GM18498 (cell line): ENCODE data around the gene UBAC1.
"Not testable (repeated sequence)": the region's sequence is repeated elsewhere in the genome, so short reads cannot be mapped to it uniquely, and the experiment has no call there.

Source experiments
- ATAC-seq: cut with Tn5 transposase; IDR thresholded peaks from one replicate; pipeline ENCODE4 v1.9.1; 2021; ENCODE audit warnings: mild to moderate bottlenecking, moderate library complexity; ENCODE audit not compliant: unreplicated experiment

Gene UBAC1

DNA sequence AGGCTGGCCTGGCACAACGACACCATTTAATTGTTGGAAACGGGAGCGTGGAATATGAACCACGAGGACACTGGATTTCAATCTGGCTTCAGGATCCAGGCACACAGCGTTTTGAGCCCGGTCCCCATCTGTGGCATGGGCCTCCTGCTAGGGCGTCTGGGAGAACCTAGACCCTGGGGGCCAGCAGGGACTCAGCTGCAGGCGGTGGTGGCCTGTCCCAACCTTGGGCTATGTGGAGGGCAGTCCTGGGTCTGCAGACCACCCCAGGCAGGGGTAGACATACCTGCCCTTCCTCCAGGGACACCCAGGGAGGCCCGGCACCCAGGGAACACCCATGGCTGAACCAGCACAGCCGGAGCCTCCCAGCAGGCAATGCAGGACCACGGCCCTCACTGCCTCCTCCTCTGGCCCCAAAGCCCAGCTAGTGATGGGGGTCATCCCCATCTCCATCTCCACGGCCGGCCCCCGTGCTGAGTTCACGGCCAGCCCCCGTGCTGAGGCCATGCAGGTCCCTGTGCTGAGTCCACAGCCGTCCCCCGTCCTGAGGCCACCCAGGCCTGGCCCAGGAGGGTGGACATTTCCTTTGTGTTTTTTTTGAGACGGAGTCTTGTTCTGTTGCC, 18.5 kb upstream of the UBAC1 start:
- ATAC-seq: no peak

GRCh38 chr9:135978642-135979546, 17.7 kb upstream of the UBAC1 start:
- ATAC-seq: no peak

DNA sequence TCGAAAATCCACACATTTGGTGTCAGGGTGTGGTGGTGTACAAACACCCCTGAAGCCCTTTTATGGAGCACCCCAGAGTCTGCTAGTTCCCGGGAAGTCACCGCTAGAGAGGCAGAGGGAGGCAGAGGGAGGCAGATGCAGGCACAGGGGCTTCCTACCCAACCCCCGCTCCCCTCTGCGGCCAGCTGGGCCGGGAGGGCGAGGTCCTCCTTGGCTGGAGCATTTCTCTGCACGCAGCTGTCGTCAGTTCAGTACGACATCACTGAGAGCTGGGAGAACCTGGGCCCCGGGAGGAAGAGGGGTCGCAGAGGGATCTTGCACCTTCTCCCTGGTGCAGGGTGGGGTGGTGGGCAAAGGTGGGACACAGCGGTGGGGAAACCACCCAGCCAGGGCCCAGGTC, 15.8 kb upstream of the UBAC1 start:
- ATAC-seq: no peak

- ATAC-seq: no peak
Observed at GRCh38 chr9:135976531-135976930, 15.4 kb upstream of the UBAC1 start.

GRCh38 chr9:135975834-135976233, 14.7 kb upstream of the UBAC1 start:
- ATAC-seq: no peak

GRCh38 chr9:135974220-135974573, 13.0 kb upstream of the UBAC1 start:
- ATAC-seq: no peak

DNA sequence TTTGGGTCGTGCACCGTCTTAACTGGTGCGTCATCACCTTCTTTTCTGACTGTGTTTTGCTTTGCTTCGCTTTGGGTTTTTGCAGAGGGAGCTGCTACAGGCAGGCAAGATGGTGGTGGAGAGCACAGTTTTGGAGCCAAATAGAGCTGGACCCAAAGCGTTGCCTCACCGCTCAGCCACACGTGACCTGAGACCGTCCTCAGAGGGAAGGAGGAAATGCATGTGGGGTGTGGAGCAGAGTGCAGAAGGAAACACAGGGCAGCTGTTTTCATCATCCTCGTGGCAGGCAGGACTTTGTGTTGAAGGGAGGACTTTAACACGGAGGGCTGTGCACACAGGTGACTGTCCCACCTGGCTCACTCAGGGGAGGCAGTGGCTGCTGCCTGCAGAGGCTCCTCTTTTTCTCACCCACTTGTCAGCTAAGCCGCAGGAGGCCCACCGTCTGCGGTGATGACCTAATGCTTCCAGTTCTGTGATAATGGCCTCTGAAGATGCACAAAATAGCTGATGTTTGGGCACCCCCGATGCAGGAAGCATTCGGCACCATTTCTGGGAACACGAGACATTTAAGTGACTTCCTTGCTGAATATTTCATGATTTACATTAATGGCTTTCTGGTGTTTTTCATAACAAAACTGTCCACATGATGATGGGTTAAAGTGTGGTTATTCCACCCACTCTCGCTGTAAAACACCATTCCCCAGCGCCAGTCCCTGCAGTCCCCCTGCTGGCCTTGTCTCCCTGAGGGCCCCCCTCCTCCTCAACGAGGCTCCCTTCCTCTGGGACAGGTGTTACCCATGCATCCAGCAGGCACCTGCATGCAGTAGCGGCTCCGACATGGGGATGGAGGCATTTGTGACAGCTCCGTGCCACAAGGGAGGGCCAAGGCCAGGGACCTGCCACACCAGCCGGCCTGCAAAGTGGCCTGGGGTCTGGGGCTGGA, 12.4 kb upstream of the UBAC1 start:
- no peak for ATAC-seq

DNA sequence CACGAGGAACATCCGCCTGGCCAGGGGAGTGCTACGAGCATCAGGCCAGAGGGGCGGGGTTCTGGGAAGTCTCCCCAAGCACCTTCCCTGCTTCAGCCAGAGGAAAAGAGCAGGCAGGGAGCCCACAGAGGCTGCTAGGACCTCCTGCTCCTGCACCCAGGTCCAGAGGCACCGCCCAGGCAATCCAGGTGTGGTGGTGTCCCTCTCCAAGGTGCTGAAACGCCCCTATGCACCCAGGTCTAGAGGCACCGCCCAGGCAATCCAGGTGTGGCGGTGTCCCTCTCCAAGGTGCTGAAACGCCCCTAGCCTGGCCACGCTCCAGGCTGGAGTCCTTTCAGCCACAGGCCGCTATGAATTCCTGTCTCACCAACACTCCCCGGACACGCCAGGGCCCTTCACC, 10.7 kb upstream of the UBAC1 start:
- ATAC-seq: no peak

DNA sequence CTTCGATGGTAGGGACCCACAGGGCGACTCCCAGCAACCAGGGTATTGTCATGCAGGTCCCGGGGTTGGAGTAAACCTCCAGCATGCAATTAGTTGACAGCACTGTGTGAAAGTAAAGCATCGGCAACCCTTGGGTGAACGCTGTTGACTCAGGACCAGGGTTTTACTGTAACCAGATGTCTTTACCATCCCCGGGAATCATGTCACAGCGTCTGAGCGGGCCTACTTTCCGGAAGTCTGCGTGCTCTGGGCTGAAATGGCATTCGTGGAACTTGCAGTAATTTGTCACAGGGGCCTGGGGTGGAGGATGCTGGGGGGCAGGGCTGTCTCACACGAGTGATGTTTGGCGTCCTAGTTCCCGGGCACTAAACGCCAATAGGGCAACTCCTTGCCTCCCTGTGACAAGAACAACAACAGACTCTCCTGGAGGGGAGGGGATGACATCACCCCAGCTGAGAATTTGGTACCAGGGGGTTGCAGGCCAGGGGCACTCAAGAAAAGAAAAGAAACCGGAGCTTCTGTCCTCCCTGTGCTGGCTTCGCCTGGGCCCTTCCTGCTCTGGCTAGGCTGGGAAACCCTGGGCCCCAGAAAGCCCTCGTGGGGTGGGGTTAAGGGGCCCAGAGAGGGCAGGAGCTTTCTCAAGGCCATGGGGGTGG, 10.1 kb upstream of the UBAC1 start:
- ATAC-seq: no peak

- no peak for ATAC-seq
Observed at GRCh38 chr9:135970128-135970815, 9.1 kb upstream of the UBAC1 start.

DNA sequence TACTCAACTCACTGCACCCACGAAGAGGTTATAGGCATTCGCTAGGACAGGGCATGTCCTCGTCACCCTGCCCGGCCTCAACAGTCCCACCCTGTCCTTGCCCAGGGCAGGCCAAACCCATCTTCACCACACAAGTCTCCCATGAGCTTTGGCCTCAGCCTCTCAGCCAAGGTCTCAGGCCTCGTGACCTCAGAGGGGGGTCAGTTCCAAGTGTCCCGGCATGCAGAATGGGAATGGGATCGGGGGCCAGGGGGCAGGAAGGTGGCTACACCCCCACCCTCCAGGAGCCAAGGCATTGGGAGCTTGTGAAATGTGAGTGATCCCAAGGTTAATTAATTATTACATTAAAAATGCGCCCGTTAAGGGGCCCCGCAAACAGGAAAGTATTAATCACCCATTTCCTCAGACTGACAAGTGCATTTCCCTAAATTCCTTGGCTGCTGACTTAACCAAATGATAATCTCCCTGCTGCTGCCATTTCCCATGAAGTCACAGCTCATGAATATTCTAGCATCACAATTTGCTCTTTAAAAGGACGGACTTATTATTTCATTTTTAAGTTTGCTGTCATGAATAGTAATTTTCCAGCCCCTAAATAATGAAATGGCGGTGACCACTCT, 8.0 kb upstream of the UBAC1 start:
- ATAC-seq: no peak

GRCh38 chr9:135968601-135969000, 7.4 kb upstream of the UBAC1 start:
- ATAC-seq: no peak

DNA sequence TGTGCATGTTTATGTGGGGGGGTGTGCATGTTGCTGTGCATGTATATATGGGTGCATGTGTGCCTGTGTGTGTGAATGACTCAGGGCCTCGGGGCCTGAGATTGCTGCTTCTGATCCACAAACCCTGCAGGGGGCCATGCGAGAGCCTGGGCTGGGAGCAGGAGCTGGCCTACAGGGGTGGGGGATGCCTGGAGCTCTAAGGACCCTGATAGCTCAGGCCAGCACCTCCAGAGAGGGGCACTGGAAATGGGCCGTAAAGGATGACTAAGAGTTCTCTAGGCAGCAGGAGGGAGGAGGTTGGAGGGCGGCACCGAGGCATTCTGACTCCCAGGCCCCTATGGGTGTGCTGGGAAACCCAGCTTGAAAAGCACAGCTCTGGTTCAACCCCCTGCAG, 6.9 kb upstream of the UBAC1 start:
- ATAC-seq: no peak

DNA sequence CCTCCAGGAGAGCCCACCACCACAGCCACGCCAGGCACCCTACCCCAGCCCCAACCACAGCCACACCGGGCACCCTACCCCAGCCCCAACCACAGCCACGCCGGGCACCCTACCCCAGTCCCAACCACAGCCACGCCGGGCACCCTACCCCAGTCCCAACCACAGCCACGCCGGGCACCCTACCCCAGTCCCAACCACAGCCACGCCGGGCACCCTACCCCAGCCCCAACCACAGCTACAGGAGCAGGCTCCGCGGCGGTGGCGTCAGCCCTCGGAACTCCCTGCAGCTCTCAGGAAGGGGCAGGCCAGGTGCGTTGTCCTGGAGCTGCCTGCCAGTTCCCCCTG, 5.7 kb upstream of the UBAC1 start:
- ATAC-seq: not testable (repeated sequence)

GRCh38 chr9:135965124-135965756, 4.1 kb upstream of the UBAC1 start:
- ATAC-seq: no peak

GRCh38 chr9:135963938-135964337, 2.8 kb upstream of the UBAC1 start:
- ATAC-seq: no peak

DNA sequence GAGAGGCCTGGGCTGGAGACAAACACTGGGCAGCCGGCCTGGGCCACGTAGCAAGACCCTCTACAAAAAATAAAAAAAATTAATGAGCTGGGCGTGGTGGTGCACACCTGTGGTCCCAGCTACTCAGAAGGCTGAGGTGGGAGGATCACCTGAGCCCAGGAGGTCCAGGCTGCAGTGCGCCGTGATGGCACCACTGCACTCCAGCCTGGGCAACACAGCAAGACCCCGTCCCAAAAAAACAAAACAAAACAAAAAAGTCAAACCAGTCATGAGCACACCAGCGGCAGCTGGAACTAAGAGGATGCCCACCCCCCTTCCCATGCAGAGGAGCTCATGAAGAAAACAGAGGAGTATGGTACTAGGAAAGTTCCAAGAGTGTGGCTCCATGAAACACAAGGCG, 2.2 kb upstream of the UBAC1 start:
- no peak for ATAC-seq

GRCh38 chr9:135962696-135963307, 1.6 kb upstream of the UBAC1 start:
- no peak for ATAC-seq
